ENCODE measurements around the gene THOC2. TPM values are rescaled to one million over a fixed set of nuclear protein-coding genes. Genes with fewer than 3 reads are reported as not detected.

The THOC2 gene
- total and polyA plus RNA-seq, 12 donors, result 30.0 to 106 (median 63.2) TPM

DNA sequence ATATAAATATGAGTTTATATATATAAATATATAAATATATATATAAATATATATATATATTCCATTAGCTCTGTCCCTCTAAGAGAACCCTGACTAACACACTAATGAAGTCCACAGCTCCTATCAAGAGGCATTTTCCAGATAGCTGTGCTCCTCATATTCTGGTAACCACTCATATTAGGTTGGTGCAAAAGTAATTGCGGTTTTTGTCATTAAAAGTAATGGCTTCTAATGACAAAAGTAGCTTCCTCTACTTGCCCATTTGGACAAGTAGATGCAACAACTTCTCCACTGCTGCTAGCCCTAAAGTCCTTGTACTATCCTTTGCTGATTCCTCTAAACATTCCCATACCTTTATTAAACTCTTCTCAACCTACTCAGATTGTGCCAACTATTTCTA, 182.0 kb downstream of the THOC2 start:
- 61 to 100% (median 80%) methylated on average over 1 of the region's 1 CpG for WGBS, 4 donors
- H3K4me1 ChIP-seq (replicated peaks in 1 of 2), result no peaks in the 10 kb centered on the region
- H3K4me3 ChIP-seq, result no peak overlapping the region
- intact Hi-C loops (cut with DNase I), result no loop called here
- peaks cover 0 to 7% (median 0%) of the 10 kb centered on the region in 3 donors for H3K9me3 ChIP-seq (replicated peaks in 1 of 3)
- H3K36me3 ChIP-seq (replicated peaks in 1 of 2), result no peaks in the 10 kb centered on the region
- no peak for TF ChIP-seq POLR2A (IDR thresholded peaks at IDR 0.05)
- no peak for TF ChIP-seq CTCF (IDR thresholded peaks at IDR 0.05)
- H3K27me3 ChIP-seq, result no peaks in the 10 kb centered on the region
- no peak for DNase-seq
- no peak overlapping the region for H3K27ac ChIP-seq

Small RNAs within 50 kb of the gene (small RNA-seq; reads per million reads assigned to genes)
- gene AL030996.1 (0 reads per million in 2 donors), gene RNU7-69P (0 reads per million in 2 donors)

Other genes with a start within 250 kb of the THOC2 start
- gene XIAP, start 127.0 kb upstream of the THOC2 start, total RNA-seq, result 10 to 100 TPM; 24.1 to 63.7 (median 48.1) TPM
- 10 to 100 TPM in 2 of 3 donors, 1 to 10 TPM in 1; 6.4 to 35.3 (median 16.5) TPM for gene XIAP, start 127.0 kb upstream of the THOC2 start, polyA plus RNA-seq
- 10 to 100 TPM; 31.8 to 71.5 (median 60.0) TPM for gene STAG2, start 228.7 kb upstream of the THOC2 start, total RNA-seq
- 10 to 100 TPM; 12.6 to 41.7 (median 16.4) TPM for gene STAG2, start 228.7 kb upstream of the THOC2 start, polyA plus RNA-seq

All from adrenal gland (tissue), 12 donors.